Measurements from ENCODE around the gene SMIM5. TPM values are rescaled to one million over a fixed set of nuclear protein-coding genes. Genes with fewer than 3 reads are reported as not detected.

SMIM5 gene
- total and polyA plus RNA-seq, 9 of the 15 experiments (the other 6 are each of a cell fraction or from before 2014, with no cell fraction given): 0.08 TPM; not detected in 8

GRCh38 chr17:75684924-75685323 lies 51.7 kb downstream of the SMIM5 start (continued):
- TF ChIP-seq PCBP2 (IDR thresholded peaks at IDR 0.05; ENCODE audit: low read depth, low read length, poor library complexity, severe bottlenecking) (no peak), NELFE (IDR thresholded peaks at IDR 0.05; ENCODE audit: insufficient read depth, insufficient read length) (no peak)

- H3K4me1 ChIP-seq (replicated peaks in 1 of 2; ENCODE audit: control insufficient read depth in 2 of 2, insufficient read depth in 2 of 2, low read length in 2 of 2): peaks cover 0 to 15% of the 10 kb centered on the region in 2 experiments; a peak in 2 of 5 replicates
Observed at GRCh38 chr17:75685499-75685898, 52.3 kb downstream of the SMIM5 start.

More at GRCh38 chr17:75685499-75685898, 52.3 kb downstream of the SMIM5 start:
- H3K27ac ChIP-seq (ENCODE audit: extremely low read depth, low read depth, low read length): no peak overlapping the region
- H2AFZ ChIP-seq (ENCODE audit: low read depth, low read length): no peak overlapping the region
- no peak overlapping the region for H3K4me3 ChIP-seq
- in situ Hi-C loops (cut with MboI): no loop called here
- intact Hi-C loops (cut with micrococcal nuclease): no loop called here
- no peak overlapping the region for H3K9ac ChIP-seq (ENCODE audit: insufficient read depth in 1 of 2, low read depth in 2 of 2, low read length in 2 of 2)
- peak; percentile 26 for FAIRE-seq
- TF ChIP-seq ZNF24 (IDR thresholded peaks at IDR 0.05) (no peak), DIDO1 (tag; IDR thresholded peaks at IDR 0.05; ENCODE audit: low read depth) (no peak), ZNF280B (CRISPR knock-in tag; IDR thresholded peaks at IDR 0.05) (no peak), CREB3L1 (IDR thresholded peaks at IDR 0.05; ENCODE audit: borderline replicate concordance, low read depth) (no peak), ATF2 (CRISPR knock-in tag; IDR thresholded peaks at IDR 0.05) (no peak), FOSL1 (tag; conservative IDR thresholded peaks at IDR 0.05) (no peak), HEY1 (CRISPR knock-in tag; IDR thresholded peaks at IDR 0.05; ENCODE audit: borderline replicate concordance) (no peak), CSDE1 (IDR thresholded peaks at IDR 0.05) (no peak), BCLAF1 (IDR thresholded peaks at IDR 0.05; ENCODE audit: borderline replicate concordance in 1 of 2, control insufficient read depth in 1 of 2, low read depth in 2 of 2, low read length in 1 of 2) (no peak)
- no peak for ATAC-seq
- ChIA-PET CTCF (ENCODE audit: low intra/inter-chr PET ratio) (no interaction called here), POLR2A (interaction anchor here (0.8 to 1.7 kb wide), 3 partner anchors 12 to 817 kb away, joined by 3 to 5 read pairs (median 4); no protein-coding TSS in a partner anchor)
- DNase-seq (ENCODE audit: extremely low read depth in 1 of 4, low spot score in 3 of 4): no peak
- H4K20me1 ChIP-seq (replicated peaks; ENCODE audit: control insufficient read depth, insufficient read depth, low read length): peaks cover 8% of the 10 kb centered on the region; the same call in 1 of the 2 replicates
- H3K4me2 ChIP-seq (ENCODE audit: insufficient read depth, low read length): no peak overlapping the region
- H3K79me2 ChIP-seq (ENCODE audit: control insufficient read depth, insufficient read depth, low read length): peaks cover 50% of the 10 kb centered on the region
- H3K9me1 ChIP-seq (ENCODE audit: control insufficient read depth, insufficient read depth, low read length): peaks cover 7% of the 10 kb centered on the region
- 66% methylated on average over 3 of the region's 3 CpGs for WGBS (ENCODE audit: insufficient coverage, low coverage, missing lambda C conversion rate)
- no peaks in the 10 kb centered on the region for H3K9me3 ChIP-seq (replicated peaks; ENCODE audit: control insufficient read depth, insufficient read depth, low read depth, low read length)
- no peaks in the 10 kb centered on the region for H3K27me3 ChIP-seq (ENCODE audit: control insufficient read depth in 2 of 2, insufficient read depth in 2 of 2, low read length in 2 of 2)
- no TSS peak for BruUV-seq (replicated peaks)
- peaks cover 47% of the 10 kb centered on the region for H3K36me3 ChIP-seq (ENCODE audit: control insufficient read depth, insufficient read depth, low read length)
